ENCODE data around the gene CLDN19.

Gene CLDN19

DNA sequence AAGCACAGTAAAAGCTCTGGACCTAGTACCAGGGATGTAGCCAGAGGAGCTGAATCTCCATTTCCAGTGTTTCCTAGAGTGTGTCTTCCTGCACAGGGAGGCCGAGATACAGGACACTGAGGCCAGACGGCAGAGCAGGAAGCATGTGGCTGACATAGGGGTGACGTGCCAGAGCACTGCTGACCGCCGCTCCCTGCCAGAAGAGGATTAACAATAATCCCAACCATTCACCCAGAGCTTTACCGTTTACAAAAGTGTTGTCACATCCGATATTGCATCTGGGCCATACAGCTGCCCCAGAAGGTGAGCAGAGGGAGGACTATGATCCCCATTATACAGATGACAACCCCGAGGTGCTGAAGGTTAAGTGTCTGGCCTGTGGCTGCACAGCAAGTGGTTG lies 5.8 kb upstream of the CLDN19 start:
- TF ChIP-seq, protein P1, sequence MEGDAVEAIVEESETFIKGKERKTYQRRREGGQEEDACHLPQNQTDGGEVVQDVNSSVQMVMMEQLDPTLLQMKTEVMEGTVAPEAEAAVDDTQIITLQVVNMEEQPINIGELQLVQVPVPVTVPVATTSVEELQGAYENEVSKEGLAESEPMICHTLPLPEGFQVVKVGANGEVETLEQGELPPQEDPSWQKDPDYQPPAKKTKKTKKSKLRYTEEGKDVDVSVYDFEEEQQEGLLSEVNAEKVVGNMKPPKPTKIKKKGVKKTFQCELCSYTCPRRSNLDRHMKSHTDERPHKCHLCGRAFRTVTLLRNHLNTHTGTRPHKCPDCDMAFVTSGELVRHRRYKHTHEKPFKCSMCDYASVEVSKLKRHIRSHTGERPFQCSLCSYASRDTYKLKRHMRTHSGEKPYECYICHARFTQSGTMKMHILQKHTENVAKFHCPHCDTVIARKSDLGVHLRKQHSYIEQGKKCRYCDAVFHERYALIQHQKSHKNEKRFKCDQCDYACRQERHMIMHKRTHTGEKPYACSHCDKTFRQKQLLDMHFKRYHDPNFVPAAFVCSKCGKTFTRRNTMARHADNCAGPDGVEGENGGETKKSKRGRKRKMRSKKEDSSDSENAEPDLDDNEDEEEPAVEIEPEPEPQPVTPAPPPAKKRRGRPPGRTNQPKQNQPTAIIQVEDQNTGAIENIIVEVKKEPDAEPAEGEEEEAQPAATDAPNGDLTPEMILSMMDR (IDR thresholded peaks at IDR 0.05; ENCODE audit: low read depth, low read length) = no peak
- no peaks in the 10 kb centered on the region for H3K27me3 ChIP-seq (ENCODE audit: insufficient read depth, low read depth, severe bottlenecking)
- peaks cover 33% of the 10 kb centered on the region for H3K36me3 ChIP-seq
- H3K9me3 ChIP-seq (ENCODE audit: severe bottlenecking) = no peaks in the 10 kb centered on the region
- peak; percentile 70 for DNase-seq
- no peak overlapping the region for H3K4me3 ChIP-seq (ENCODE audit: low read depth, low read length)
- H3K27ac ChIP-seq = peak overlapping the region; percentile 26

DNA sequence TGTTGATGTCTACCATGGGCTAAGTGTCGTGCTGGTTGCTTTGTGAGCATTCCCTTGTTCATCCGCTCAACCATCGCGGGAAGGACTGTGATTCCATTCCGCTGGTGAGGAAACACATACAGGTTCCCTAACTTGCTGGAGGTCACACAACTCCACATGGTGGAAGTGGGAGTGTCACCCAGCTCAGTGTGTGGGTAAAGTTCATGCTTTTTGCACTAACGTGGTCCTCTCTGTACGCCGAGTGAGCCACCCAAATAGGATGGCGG lies 4.0 kb upstream of the CLDN19 start:
- H3K27ac ChIP-seq = no peak overlapping the region
- H3K36me3 ChIP-seq = peaks cover 22% of the 10 kb centered on the region
- TF ChIP-seq, protein P1 (IDR thresholded peaks at IDR 0.05; ENCODE audit: low read depth, low read length) = no peak
- H3K4me3 ChIP-seq (ENCODE audit: low read depth, low read length) = no peak overlapping the region
- no peaks in the 10 kb centered on the region for H3K27me3 ChIP-seq (ENCODE audit: insufficient read depth, low read depth, severe bottlenecking)
- DNase-seq = no peak
- no peaks in the 10 kb centered on the region for H3K9me3 ChIP-seq (ENCODE audit: severe bottlenecking)

DNA sequence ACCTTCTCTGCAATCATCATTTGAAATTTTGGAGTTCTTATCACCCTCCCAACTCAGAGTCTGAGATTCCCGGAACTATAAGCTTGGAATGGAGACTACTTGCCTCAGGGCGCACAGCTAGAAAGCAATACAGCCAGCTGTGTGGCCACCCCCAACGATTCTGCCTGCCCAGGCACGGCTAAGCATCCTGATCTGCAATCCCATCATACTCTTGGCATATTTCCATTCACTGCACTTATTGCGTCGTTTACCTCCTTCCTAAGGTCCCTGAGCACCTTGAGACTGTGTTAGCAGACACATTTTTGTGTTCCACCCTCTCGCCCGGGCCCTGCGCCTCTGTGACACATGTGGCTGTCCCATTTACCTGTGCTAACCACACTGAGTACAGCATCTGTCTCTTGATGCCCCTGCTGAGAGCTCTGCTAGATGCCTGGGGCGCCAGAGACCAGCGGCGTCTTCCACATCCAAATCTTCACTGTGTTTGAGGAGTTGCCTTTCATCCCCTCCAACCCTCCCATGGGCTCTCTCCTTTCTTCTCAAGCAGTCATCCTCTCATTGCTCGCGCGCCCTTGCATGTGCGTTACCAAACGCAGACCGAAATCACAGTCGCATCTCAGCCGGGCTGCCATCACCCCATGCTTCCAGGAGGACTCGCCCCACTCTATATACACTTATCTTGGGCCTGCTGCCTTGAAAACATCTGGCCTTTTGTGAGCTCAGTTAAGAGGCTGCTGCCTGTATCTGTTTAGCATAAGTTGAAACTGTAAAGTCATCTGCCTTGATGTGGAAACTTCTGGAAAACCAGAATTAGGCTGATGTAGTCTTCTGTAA lies 3.5 kb upstream of the CLDN19 start:
- Histone ChIP-seq H3K27ac (no peak overlapping the region), H3K9me3 (ENCODE audit: severe bottlenecking) (no peaks in the 10 kb centered on the region), H3K4me3 (ENCODE audit: low read depth, low read length) (no peak overlapping the region), H3K27me3 (ENCODE audit: insufficient read depth, low read depth, severe bottlenecking) (no peaks in the 10 kb centered on the region), H3K36me3 (peaks cover 20% of the 10 kb centered on the region)
- no peak for DNase-seq
- TF ChIP-seq, protein P1 (IDR thresholded peaks at IDR 0.05; ENCODE audit: low read depth, low read length) = no peak

DNA sequence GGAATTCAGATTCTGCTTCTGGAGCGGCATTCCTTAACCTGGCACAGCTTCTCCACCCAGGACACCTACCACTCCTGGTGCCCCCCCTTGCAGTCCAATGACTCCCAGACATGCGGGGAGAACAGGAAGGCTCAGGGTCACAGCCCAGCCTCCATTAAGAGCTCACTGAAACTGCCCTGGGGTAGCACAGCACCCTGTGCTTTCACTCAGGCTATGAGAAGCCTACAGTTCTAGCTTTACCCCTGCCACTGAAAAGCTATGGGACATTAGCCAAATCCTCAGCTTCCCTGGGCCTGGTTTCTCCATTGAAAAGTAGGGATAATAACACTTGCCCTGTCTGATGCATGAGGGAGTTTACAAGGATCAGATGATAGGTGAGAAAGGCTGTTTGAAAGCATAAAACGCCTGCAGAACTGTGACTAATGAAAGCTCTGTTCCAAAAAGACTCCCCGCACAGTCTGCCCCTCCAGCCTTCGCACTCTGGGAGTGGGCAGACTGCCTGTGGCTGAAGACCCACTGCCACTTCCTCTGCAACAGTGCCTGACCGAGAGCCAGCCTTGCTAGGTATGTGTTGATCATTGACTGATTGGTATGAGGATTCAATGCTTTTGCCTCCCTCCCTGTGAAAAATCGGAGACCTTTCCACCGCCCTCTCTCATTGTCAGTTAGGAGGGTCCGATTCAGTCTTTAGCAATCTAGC lies 2.7 kb upstream of the CLDN19 start:
- no peak overlapping the region for H3K4me3 ChIP-seq (ENCODE audit: low read depth, low read length)
- TF ChIP-seq, protein P1 (IDR thresholded peaks at IDR 0.05; ENCODE audit: low read depth, low read length) = no peak
- no peaks in the 10 kb centered on the region for H3K27me3 ChIP-seq (ENCODE audit: insufficient read depth, low read depth, severe bottlenecking)
- DNase-seq = no peak
- no peaks in the 10 kb centered on the region for H3K9me3 ChIP-seq (ENCODE audit: severe bottlenecking)
- H3K36me3 ChIP-seq = peaks cover 16% of the 10 kb centered on the region
- H3K27ac ChIP-seq = no peak overlapping the region

DNA sequence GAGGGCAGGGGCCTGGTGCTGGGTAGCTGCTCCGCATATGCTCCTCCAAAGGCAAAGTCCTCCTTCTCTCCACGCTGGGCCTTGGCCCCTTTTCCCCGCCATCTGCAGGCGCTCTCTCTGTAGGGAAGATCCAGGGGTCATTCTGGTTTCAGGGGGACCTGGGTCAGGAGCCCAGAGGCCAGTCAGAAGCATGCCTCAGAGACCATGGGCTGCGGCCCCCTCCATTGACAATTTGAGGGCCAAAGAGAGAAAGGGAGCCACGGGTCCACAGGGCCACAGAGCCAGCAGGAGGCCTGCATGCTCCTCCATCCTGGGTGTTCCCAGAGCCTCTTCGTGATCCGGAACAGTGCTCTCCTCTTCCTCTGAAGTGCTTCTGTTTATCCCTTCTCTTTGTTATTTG lies 2.1 kb upstream of the CLDN19 start:
- DNase-seq = no peak
- H3K27ac ChIP-seq = no peak overlapping the region
- no peak overlapping the region for H3K4me3 ChIP-seq (ENCODE audit: low read depth, low read length)
- no peaks in the 10 kb centered on the region for H3K27me3 ChIP-seq (ENCODE audit: insufficient read depth, low read depth, severe bottlenecking)
- H3K9me3 ChIP-seq (ENCODE audit: severe bottlenecking) = no peaks in the 10 kb centered on the region
- peaks cover 11% of the 10 kb centered on the region for H3K36me3 ChIP-seq
- TF ChIP-seq, protein P1 (IDR thresholded peaks at IDR 0.05; ENCODE audit: low read depth, low read length) = no peak

All from WERI-Rb-1 (cell line).